Cardiac muscle cell (in vitro differentiated cells and primary cell): Measurements from ENCODE around the gene CAMTA2. TPM values are rescaled to one million over a fixed set of nuclear protein-coding genes. Genes with fewer than 3 reads are reported as not detected.
A peak's percentile ranks its signal among the peaks of the same experiment; 100 is the strongest.

ENCODE experiments used
- DNase-seq, 2 donors: peaks; one replicate each; pipeline versions ENCODE4 v3.0.0 to v3.0.0-alpha.2; 2010 to 2017; ENCODE audit warnings: low read depth in 1 of 2, low spot score in 1 of 2
- H3K27ac ChIP-seq: fragments of 200-600 bp; sonication (generic); 2 replicates; pipeline ENCODE4 v1.5.1; 2016
- H3K27me3 ChIP-seq: fragments of 200-600 bp; sonication (generic); 2 replicates; pipeline ENCODE4 v1.6.0; 2016; ENCODE audit warnings: control low read depth
- H3K36me3 ChIP-seq: fragments of 200-600 bp; sonication (generic); 2 replicates; pipeline ENCODE4 v1.5.1; 2016; ENCODE audit warnings: control low read depth
- H3K4me1 ChIP-seq: fragments of 200-600 bp; sonication (generic); 2 replicates; pipeline ENCODE4 v1.8.1; 2017; ENCODE audit warnings: low read depth, mild to moderate bottlenecking, mixed run types
- H3K4me3 ChIP-seq: fragments of 200-600 bp; sonication (generic); 2 replicates; pipeline ENCODE4 v1.5.1; 2016; ENCODE audit warnings: mild to moderate bottlenecking
- H3K9me3 ChIP-seq: fragments of 200-600 bp; sonication (generic); 2 replicates; pipeline ENCODE4 v1.5.1; 2017; ENCODE audit warnings: low read depth, mild to moderate bottlenecking, control low read depth
- polyA plus RNA-seq: library from polyadenylated mRNA; unstranded; fragments of >200 nt; fragmentation: Nextera tagmentation; extraction: Ambion mirVana; gene quantifications from 2 replicates; pipeline ENCODE4 v1.2.1, GENCODE V29; 2016
- total RNA-seq: library from RNA; depleted of rRNA; stranded (reverse); fragments of >200 nt; gene quantifications from 2 replicates; pipeline ENCODE4 v1.2.3, GENCODE V29; 2016
- TF ChIP-seq, protein P1 (sequence below): IDR thresholded peaks from 2 replicates; pipeline ENCODE4 v1.5.1; 2012; ENCODE audit warnings: low read depth, mild to moderate bottlenecking, low read length

Gene CAMTA2
- total and polyA plus RNA-seq, 2 experiments from 2014 or later = 11.6 to 18.3 TPM

DNA sequence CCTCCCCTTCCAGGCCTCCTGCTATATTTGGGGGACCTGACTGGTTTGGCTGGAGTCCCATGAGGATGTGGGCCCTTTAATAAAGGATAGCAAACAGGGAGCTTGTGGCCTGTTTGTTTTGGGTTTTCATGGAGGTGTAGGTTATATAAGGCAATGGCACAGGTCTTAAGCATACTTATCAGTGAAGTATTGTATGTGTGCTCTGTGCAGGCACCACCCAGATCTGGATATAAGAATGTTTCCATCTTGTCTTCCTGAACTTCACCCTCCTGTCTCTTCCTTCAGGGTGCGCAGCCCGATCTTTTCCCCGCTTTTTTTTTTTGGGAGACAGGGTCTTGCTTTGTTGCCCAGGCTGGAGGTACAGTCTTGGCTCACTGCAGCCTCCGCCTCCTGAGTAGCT, 37.1 kb upstream of the CAMTA2 start:
- H3K4me1 ChIP-seq = no peaks in the 10 kb centered on the region

DNA sequence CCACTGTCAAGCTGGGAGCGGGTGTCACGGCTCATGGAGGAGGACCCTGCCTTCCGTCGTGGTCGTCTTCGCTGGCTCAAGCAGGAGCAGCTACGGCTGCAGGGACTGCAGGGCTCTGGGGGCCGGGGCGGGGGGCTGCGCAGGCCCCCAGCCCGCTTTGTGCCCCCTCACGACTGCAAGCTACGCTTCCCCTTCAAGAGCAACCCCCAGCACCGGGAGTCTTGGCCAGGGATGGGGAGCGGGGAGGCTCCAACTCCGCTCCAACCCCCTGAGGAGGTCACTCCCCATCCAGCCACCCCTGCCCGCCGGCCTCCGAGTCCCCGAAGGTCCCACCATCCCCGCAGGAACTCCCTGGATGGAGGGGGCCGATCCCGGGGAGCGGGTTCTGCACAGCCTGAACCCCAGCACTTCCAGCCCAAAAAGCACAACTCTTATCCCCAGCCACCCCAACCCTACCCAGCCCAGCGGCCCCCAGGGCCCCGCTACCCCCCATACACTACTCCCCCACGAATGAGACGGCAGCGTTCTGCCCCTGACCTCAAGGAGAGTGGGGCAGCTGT, 36.2 kb upstream of the CAMTA2 start:
- TF ChIP-seq, protein P1, sequence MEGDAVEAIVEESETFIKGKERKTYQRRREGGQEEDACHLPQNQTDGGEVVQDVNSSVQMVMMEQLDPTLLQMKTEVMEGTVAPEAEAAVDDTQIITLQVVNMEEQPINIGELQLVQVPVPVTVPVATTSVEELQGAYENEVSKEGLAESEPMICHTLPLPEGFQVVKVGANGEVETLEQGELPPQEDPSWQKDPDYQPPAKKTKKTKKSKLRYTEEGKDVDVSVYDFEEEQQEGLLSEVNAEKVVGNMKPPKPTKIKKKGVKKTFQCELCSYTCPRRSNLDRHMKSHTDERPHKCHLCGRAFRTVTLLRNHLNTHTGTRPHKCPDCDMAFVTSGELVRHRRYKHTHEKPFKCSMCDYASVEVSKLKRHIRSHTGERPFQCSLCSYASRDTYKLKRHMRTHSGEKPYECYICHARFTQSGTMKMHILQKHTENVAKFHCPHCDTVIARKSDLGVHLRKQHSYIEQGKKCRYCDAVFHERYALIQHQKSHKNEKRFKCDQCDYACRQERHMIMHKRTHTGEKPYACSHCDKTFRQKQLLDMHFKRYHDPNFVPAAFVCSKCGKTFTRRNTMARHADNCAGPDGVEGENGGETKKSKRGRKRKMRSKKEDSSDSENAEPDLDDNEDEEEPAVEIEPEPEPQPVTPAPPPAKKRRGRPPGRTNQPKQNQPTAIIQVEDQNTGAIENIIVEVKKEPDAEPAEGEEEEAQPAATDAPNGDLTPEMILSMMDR = no peak
- Histone ChIP-seq H3K4me3 (no peak overlapping the region), H3K36me3 (peaks cover 23% of the 10 kb centered on the region), H3K27me3 (no peaks in the 10 kb centered on the region), H3K9me3 (no peaks in the 10 kb centered on the region), H3K27ac (no peak overlapping the region), H3K4me1 (no peaks in the 10 kb centered on the region)
- DNase-seq = no peak

More for the DNA sequence above, 37.1 kb upstream of the CAMTA2 start:
- no peak overlapping the region for H3K4me3 ChIP-seq
- peaks cover 23% of the 10 kb centered on the region for H3K36me3 ChIP-seq
- no peak for DNase-seq
- TF ChIP-seq, protein P1 = no peak
- H3K27me3 ChIP-seq = no peaks in the 10 kb centered on the region
- H3K27ac ChIP-seq = no peak overlapping the region
- no peaks in the 10 kb centered on the region for H3K9me3 ChIP-seq

- Histone ChIP-seq H3K4me1 (no peaks in the 10 kb centered on the region), H3K27me3 (no peaks in the 10 kb centered on the region), H3K27ac (no peak overlapping the region), H3K4me3 (no peak overlapping the region), H3K36me3 (peaks cover 30% of the 10 kb centered on the region), H3K9me3 (no peaks in the 10 kb centered on the region)
- DNase-seq = no peak
- TF ChIP-seq, protein P1 = no peak
Measured at GRCh38 chr17:5022171-5022711, 34.8 kb upstream of the CAMTA2 start.

DNA sequence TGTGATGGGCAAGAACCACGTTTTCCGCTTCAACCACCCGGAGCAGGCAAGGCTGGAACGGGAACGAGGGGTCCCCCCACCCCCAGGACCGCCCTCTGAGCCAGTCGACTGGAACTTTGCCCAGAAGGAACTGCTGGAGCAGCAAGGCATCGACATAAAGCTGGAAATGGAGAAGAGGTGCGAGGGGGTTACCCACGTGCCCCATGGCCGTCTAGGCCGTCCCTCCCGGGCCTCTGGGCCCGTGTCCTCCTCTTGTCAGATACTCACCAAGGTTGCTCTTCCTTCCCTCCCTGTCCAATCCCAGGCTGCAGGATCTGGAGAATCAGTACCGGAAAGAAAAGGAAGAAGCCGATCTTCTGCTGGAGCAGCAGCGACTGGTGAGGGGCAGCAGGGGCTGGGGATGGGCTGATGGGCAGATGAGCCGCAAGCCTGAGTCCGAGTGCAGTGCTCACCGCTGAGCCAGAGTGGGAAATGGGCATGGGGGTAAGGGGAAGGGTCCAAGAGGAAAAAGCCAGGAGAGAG, 33.1 kb upstream of the CAMTA2 start:
- DNase-seq = no peak
- peaks cover 37% of the 10 kb centered on the region for H3K36me3 ChIP-seq
- no peak overlapping the region for H3K4me3 ChIP-seq
- no peaks in the 10 kb centered on the region for H3K27me3 ChIP-seq
- TF ChIP-seq, protein P1 = no peak
- H3K27ac ChIP-seq = no peak overlapping the region
- H3K4me1 ChIP-seq = no peaks in the 10 kb centered on the region
- H3K9me3 ChIP-seq = no peaks in the 10 kb centered on the region

DNA sequence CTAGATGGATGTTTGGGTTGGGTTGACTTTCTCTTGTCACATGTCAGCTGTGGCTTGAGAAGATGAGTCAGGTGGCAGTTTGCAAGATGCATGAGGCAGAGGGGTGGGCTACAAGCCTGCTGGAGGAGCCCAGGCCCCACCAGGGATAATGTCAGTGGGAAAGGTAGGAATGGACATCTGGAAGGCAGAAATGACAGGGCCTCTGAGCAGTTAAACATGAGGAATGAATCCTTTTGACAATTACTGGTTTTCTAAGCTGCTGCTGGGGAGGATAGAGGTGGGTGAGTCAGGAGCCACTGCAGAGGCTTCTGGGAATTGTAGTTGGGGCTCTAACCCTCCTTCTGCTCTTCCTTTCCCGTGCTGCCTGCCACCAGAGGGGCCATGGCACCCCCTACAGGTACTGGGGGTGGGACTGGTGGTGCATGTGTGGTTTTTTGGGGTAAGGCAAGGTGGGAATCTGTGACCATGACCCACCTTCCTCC, 32.0 kb upstream of the CAMTA2 start:
- DNase-seq = peak in 1 of 2 donors; percentile 12

More for the DNA sequence above, 32.0 kb upstream of the CAMTA2 start:
- TF ChIP-seq, protein P1 = peak; percentile 3
- peaks cover 41% of the 10 kb centered on the region for H3K36me3 ChIP-seq
- no peaks in the 10 kb centered on the region for H3K9me3 ChIP-seq
- no peaks in the 10 kb centered on the region for H3K4me1 ChIP-seq
- H3K4me3 ChIP-seq = no peak overlapping the region
- no peak overlapping the region for H3K27ac ChIP-seq
- no peaks in the 10 kb centered on the region for H3K27me3 ChIP-seq
